HG03139 (cell line): ENCODE results near the gene SSR4.

Source experiments
- ATAC-seq: cut with Tn5 transposase; IDR thresholded peaks from one replicate; pipeline ENCODE4 v1.9.1; 2021; ENCODE audit not compliant: unreplicated experiment

Gene SSR4

GRCh38 chrX:153828308-153828707 is 33.8 kb downstream of the SSR4 start:
- ATAC-seq: no peak

GRCh38 chrX:153828723-153829548 is 34.5 kb downstream of the SSR4 start:
- no peak for ATAC-seq

- ATAC-seq: no peak
Measured at GRCh38 chrX:153829549-153829798, 35.0 kb downstream of the SSR4 start.

- no peak for ATAC-seq
Measured at GRCh38 chrX:153829799-153830639, 35.6 kb downstream of the SSR4 start, which contains the start of gene PDZD4. TSS of gene PDZD4 (minus strand) at chrX:153830544. CDS start at chrX:153830298, 246 bp downstream.

- ATAC-seq: no peak
Measured at GRCh38 chrX:153830640-153831428, 36.4 kb downstream of the SSR4 start.

GRCh38 chrX:153831429-153832150 is 37.1 kb downstream of the SSR4 start:
- ATAC-seq: no peak

GRCh38 chrX:153832728-153833127 is 38.3 kb downstream of the SSR4 start:
- no peak for ATAC-seq

GRCh38 chrX:153836921-153837320 is 42.5 kb downstream of the SSR4 start:
- ATAC-seq: no peak

GRCh38 chrX:153844509-153845082 is 50.1 kb downstream of the SSR4 start:
- ATAC-seq: no peak

GRCh38 chrX:153845195-153845594 is 50.7 kb downstream of the SSR4 start:
- ATAC-seq: no peak

GRCh38 chrX:153845842-153846241 is 51.4 kb downstream of the SSR4 start:
- ATAC-seq: no peak
